ENCODE measurements around the gene COQ8B. TPM values are rescaled to one million over a fixed set of nuclear protein-coding genes. Genes with fewer than 3 reads are reported as not detected.

COQ8B gene
- total RNA-seq, 1 donor from 2014 or later: 43.9 TPM

DNA sequence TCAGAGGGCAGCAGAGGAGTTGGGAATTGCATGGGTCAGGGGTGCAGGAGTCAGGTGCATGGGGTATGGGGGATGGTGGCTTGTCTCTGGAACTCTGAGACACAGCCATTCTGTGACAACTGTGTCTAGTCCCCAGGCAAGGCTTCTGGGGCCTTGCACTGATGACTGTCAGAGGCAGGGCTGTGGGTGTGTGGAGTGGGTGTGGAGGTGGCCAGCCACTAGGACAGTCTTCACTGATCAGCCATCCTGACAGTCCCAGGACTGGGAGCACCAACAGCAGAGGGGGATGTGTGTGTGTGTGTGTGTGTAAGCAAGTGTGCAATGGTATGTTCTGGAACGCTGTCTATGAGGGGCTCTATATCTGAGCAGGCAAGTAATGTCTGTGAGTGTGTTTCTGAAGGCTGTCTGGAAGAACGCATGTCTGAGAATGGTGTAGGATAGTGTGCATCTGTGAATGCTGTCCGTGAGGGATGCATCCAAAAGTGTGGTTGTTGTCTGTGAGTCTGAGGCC is 31.6 kb downstream of the COQ8B start:
- H3K4me3 ChIP-seq: no peak overlapping the region
- ATAC-seq: no peak

DNA sequence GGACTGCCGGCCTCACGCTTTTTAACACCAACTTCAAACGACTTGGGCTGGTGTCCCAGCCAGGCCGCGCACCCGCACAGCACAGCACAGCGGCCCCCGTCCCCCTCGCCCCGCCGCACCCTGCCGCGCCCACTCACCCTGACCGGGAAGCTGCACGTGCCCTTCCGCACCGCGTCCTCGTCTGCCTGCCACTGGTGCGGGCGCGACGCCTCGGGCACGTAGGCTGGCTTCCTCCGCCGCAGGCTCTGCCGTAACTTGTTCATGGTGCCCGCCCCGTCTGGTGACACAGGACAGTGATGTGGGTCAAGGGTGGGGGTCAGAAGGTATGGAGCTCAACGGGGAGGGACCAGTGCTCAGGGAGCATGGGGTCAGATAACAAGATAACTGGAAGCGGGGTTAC is 32.4 kb downstream of the COQ8B start:
- ATAC-seq (no peak), DNase-seq (no peak)
- H3K4me3 ChIP-seq: no peak overlapping the region
- no peak for TF ChIP-seq CTCF (IDR thresholded peaks at IDR 0.05)
- H3K4me1 ChIP-seq: peaks cover 13% of the 10 kb centered on the region
- no peaks in the 10 kb centered on the region for H3K9me3 ChIP-seq
- H3K27ac ChIP-seq: no peak overlapping the region
- intact Hi-C loops (cut with DNase I): no loop called here
- H3K36me3 ChIP-seq: peaks cover 71% of the 10 kb centered on the region
- no peaks in the 10 kb centered on the region for H3K27me3 ChIP-seq (ENCODE audit: low read depth)

More for the DNA sequence above, 31.6 kb downstream of the COQ8B start:
- Histone ChIP-seq H3K36me3 (peaks cover 63% of the 10 kb centered on the region), H3K27me3 (ENCODE audit: low read depth) (no peaks in the 10 kb centered on the region), H3K9me3 (no peaks in the 10 kb centered on the region), H3K27ac (no peak overlapping the region), H3K4me1 (peaks cover 17% of the 10 kb centered on the region)
- no peak for DNase-seq
- intact Hi-C loops (cut with DNase I): no loop called here
- no peak for TF ChIP-seq CTCF (IDR thresholded peaks at IDR 0.05)

- H3K4me1 ChIP-seq: peaks cover 9% of the 10 kb centered on the region
- intact Hi-C loops (cut with DNase I): no loop called here
- H3K36me3 ChIP-seq: peaks cover 79% of the 10 kb centered on the region
- no peaks in the 10 kb centered on the region for H3K9me3 ChIP-seq
- no peak for DNase-seq
- no peak for ATAC-seq
- no peak for TF ChIP-seq CTCF (IDR thresholded peaks at IDR 0.05)
- no peak overlapping the region for H3K27ac ChIP-seq
- H3K4me3 ChIP-seq: no peak overlapping the region
- no peaks in the 10 kb centered on the region for H3K27me3 ChIP-seq (ENCODE audit: low read depth)
Measured at GRCh38 chr19:40683437-40683836, 33.2 kb downstream of the COQ8B start.

GRCh38 chr19:40682431-40682964 is 34.2 kb downstream of the COQ8B start:
- Histone ChIP-seq H3K27ac (no peak overlapping the region), H3K4me3 (no peak overlapping the region), H3K27me3 (ENCODE audit: low read depth) (no peaks in the 10 kb centered on the region), H3K4me1 (no peaks in the 10 kb centered on the region), H3K9me3 (no peaks in the 10 kb centered on the region), H3K36me3 (peaks cover 89% of the 10 kb centered on the region)
- intact Hi-C loops (cut with DNase I): no loop called here
- DNase-seq (no peak), ATAC-seq (no peak)
- TF ChIP-seq CTCF (IDR thresholded peaks at IDR 0.05): no peak

DNA sequence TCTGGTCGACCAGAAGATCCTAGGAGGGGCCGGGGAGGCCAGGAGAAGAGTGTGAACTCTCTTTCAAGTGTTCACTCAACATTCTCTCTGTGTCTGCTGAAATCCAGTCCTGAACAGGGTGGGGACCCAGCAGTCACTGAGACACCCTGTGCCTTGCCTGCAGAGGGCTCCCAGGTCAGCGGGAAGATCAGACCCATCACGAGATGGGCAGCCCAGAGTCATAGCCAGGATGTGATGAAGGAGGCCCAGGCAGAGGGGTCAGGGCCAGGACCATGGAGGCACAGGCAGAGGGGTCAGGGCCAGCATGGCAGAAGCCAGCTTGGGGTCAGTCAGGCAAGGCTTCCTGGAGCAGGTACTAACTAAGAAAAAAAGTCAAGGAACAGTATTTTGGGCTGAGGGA is 35.6 kb downstream of the COQ8B start:
- no peak for DNase-seq
- Histone ChIP-seq H3K36me3 (peaks cover 94% of the 10 kb centered on the region), H3K4me1 (no peaks in the 10 kb centered on the region), H3K4me3 (no peak overlapping the region), H3K9me3 (no peaks in the 10 kb centered on the region), H3K27me3 (ENCODE audit: low read depth) (no peaks in the 10 kb centered on the region), H3K27ac (no peak overlapping the region)
- no peak for TF ChIP-seq CTCF (IDR thresholded peaks at IDR 0.05)
- intact Hi-C loops (cut with DNase I): no loop called here
- ATAC-seq: no peak
